Stimulated activated naive CD4-positive, alpha-beta T cell (primary cell): ENCODE measurements around the gene ABHD16A.

Experiments used
- DNase-seq, 6 experiments: peaks; one replicate each; lab custom pipeline; 2025; lab: John Stamatoyannopoulos, UW

Gene ABHD16A

DNA sequence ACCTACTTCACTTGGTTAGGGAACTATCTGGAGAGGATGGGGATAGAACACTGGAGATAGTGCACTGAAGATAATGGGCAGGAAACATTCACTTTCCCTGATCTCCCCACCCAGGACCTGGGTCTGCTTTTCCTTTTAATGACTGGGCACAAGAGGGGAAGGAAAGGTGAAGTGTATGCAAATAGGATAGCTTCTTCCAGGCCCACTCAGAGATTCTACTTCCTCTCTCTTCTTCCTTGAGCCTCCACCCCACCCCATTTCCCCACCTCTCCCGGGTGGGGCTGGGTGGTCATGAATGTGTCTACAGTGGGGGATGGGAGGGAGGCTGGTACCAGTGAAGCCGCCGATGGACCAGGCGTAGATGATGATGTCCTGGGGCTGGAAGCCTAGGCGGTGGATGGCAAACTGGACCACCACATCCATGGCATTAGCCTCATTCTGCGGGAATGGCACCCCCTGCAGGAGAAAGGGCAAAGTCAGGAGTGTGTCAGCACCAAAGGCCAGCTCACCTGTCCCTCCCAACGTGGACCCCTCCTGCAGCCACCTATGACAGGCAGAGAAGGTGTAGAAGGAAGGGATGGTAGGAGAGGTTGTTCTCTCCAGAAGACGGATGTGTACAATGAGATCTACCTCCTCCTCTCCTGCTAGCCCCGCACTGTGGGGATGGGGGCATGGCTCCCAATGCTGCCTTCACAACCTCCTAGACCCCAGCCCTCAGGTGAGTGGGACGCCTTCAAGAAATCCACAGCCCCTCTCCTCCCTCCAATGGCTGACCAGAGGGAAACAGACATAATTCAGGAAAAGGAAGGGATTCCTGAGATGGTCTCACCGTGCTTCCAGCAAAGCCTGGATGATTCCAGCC lies 13.6 kb downstream of the ABHD16A start:
- peak in 1 of 6 experiments; percentile 4 for DNase-seq

DNA sequence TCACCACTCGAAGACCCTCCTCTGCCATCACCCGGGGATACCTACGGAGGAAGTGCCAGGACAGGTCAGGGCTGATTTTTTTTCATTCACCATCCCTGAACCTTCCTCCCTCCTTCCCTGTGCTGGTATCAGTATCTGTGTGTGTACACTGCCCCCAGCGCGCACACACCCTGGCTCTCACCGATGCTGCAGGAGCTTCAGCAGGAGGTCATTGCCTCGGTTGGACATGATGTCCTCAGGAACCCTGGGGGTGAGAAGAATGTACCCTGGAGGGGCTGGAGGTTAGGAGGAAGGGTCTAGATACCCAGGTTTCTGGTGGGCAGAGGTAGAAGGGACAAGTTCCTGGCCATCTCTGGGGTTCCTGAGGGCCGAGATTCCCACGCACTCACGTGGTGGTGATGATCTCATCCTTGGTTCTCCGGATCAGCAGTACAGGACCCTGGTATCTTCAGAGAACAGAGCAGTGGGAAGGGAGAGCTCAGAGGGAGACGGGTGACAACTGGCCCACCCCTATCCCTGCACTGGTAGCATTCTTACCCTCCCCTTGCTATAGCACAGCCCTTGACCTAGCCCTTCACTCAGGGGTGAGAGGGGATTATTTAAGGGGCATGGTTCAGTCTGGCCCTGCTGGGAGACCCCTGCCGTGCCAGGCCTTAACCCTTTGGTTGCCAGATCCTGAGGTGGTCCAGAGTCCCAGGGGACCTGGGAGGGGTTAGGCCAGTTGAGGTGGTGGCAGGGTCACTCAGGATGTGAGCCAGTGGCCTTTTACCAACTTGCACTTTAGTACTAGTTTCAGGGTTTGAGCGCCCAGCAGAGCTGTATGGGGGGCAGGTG lies 15.0 kb downstream of the ABHD16A start:
- no peak for DNase-seq

DNA sequence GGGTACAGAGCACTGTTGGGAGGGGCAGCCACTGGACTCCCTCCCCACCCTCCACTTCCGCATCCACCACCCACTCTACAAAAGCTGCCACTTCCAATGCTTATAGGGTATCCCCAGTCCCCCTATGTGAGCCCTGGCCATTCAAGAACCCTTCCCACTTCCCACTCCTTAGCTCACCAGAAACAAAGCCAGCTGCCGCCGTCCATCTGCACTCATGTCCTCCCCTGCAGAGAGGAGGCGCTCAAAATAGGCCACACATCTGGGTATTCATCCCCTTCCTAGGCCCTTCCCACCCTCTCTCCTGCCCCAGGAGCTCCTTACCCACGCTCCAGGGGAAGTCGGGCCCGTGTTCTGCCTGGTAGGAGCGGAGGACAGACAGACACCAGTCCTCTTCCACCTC lies 15.8 kb downstream of the ABHD16A start:
- no peak for DNase-seq

DNA sequence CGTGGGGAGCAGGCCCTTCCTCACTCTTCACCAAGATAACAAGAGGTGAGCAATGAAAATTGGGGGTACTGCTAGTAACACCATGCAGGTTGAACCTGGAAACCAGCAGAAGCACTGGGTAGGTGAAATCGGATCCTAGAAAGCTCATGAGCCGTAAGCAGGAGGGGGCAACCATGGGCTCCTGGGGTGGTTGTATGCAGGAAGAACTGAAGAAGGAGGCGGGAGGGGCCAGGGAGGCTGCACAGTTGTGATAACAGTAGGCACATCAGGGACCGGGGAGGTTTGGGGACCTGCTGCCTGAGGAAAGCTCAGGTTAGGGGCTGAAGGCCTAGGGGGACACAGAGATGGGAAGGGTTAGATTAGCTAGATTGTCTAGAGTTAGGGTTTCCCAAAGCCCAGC lies 16.6 kb downstream of the ABHD16A start:
- no peak for DNase-seq

DNA sequence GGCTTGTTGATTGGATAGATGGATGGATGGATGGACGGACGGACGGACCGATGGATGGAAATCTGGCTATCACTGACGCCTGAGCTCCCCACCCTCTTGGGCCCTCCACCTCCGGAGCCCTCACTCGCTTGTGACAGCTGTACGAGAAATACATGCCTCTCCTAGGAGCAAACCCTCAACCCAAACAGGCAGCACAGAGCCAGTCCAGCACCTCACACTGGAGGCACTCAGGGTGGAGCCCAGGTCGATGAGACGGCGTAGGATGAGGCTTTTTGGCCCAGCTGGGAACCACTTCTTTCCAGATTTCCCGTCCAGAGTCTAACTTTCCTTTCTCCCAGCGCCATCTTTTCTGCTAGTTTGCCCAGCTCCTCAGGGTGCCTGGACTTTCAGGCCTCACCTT lies 19.5 kb downstream of the ABHD16A start:
- no peak for DNase-seq

DNA sequence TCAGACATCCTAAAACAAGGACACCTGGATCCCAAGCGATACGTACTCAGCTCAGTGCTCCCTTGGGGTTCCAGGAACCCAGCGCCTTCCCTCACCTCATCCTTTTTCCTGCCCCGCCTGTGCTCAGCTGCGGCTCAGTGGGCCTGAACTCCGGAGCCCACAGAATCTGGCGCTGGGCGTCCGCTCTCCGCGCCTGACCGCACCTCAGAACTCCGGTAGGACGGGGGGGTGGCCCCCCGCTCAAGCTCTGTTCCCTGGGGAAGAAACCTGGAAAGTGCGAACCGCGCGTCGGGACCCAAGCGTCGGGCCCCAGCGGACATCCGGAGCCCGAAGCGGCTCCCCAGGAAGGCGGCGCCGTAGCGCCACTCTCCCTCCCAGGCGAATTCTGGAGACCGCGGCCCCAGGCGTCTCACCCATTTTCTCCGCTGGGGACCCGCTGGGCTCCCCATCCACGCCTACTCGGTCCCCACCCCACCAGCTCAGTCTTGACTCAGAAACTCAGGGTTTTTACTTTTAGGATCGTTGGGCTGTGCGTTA lies 21.9 kb downstream of the ABHD16A start:
- DNase-seq = peak in 5 of 6 experiments; percentile 14 to 44 (median 26)

DNA sequence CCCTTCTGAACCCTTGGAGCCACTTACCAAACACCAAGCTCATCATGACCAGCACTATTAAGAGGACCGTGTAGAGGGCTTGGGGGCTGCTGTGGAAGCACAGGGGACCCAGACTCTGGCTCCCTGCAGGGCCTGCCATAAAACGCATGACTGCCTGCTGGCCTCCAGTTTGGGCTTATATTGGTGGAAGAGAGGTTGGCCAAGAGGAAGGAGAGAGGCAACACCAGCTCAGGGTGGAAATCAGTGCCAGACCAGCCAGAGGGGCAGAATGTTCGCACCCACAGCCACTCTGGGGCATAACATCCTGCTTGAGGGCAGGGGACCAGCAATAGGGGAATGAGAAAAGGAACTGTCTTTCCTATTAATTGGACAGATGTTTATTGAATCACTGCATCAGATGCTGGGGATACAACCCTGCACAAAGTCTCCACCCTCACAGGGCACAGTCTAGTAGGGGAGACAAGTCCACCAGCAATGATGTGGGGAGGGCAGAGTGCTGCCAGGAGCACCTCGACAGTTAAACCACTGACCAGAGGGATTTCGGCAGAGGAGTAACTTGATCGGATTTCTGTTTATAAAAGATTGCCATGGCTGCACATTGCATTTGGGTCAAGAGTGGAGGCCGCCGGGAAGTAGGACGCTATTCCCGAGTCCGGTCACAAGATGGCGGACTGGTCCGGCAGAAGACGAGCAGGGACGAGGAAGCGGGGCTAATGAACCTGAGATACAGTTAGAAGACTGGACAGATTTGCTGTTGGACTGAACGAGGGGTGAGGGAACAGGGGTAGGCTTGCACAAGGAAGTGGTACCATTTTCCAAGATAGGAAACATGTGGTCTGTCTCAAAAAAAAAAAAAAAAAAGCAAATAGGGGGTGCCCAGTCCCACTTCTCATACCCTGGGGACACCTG lies 22.6 kb downstream of the ABHD16A start, which contains the start of gene LY6G5C:
Gene LY6G5C (minus strand): TSS at position 842 of the 909 bp plus-strand sequence. CDS start 694 bp downstream, at position 148.
- peak in 5 of 6 experiments; percentile 15 to 53 (median 44) for DNase-seq

DNA sequence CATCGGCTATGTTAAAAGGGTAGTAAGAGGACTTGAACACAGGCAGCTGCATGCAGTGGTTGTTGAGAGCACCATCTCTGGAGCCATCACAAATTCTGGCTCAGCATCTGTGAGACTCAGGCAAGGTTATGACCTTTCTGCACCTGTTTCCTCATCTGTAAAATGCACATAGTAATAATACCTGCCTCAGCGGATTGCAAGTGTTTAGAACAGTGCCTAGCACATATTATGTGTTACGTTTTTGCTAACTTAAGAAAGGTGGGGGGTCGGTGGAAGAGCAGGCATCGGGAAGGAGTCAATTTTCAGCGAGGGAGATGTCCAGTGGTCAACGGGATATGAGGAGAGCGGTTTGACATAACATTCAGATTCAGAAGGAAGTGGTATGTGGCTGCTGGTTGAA lies 25.2 kb downstream of the ABHD16A start:
- no peak for DNase-seq

DNA sequence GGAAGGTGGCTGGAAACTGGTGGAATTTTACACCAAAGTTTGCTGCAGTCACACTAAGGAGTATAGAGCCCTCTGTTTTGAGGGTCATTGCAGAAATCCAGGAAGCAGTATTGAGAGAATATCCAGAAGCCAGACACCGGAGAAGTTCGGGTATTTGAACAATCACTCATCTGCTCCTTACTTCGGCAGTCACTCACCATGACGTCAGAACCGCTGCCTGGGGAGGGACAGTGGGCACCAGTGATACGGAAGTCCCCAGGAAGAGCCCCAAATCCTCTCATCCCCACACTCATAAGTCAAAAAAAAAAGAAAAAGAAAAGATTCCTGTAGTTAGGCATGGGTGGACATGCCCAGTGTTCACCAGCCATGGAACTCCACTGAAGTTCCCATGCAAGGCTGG lies 26.2 kb downstream of the ABHD16A start:
- DNase-seq = no peak

DNA sequence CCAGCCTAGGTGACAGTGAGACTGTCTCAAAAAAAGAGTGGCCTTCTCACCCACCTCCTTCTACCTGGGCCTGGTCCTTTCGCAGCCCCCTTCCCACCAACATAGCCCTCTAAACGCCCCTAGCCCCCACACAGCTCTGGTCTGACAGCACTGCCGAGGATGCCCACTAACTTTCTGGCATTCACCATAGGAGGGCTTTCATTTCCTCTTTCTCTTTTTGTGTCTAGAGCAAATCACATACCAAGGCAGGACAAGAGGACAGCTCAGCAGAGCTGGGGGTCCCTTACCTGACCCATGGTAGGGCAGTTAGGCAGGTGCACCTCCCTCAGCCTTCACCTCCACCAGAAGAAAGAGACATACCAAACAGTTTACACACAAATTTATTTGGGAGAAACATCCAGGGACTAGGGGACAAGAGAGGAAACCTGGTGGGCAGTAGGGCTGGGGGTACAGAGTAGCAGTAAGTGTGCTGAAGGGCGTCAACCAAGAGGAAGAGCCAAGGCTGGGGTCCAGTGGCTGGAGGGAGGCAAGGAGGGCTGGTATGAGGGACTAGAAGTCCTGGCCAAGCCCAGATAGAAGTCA lies 26.7 kb downstream of the ABHD16A start:
- DNase-seq = no peak

DNA sequence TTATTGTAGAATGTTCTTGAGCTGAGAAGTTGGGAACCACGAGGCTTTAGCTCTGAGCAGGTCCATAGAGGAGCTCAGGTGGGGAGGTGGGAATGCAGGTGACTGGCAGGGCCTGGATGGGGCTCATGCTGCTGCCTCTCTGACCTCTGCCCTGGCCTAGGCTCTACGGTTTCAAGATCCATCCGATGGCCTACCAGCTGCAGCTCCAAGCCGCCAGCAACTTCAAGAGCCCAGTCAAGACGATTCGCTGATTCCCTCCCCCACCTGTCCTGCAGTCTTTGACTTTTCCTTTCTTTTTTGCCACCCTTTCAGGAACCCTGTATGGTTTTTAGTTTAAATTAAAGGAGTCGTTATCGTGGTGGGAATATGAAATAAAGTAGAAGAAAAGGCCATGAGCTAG lies 33.4 kb downstream of the ABHD16A start, which contains the start of gene LY6G5B:
Gene LY6G5B (plus strand): TSS at position 301 of the 400 bp plus-strand sequence. CDS start 975 bp downstream, outside the sequence.
- no peak for DNase-seq

DNA sequence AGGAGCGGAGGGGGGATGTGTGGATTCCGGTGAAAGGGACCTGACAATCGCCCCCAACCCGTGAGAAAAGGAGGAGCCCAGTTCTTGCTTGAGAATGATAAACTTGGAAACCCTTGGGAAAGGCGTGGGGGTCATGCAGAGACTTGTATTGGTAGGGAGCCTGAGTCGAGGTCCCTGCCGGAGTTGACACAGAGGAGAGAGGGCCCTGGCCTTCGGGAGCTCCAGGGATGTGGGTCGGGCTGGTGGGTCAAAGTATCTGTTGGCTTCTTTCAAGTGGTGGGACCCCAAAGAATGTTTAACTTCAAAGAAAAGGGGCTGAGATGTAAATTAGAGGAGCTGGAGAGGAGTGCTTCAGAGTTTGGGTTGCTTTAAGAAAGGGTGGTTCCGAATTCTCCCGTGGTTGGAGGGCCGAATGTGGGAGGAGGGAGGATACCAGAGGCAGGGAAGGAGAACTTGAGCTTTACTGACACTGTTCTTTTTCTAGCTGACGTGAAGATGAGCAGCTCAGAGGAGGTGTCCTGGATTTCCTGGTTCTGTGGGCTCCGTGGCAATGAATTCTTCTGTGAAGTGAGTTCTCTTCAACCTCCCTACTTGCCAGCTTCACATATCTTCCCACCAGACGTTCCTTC lies 36.7 kb downstream of the ABHD16A start:
- no peak for DNase-seq

DNA sequence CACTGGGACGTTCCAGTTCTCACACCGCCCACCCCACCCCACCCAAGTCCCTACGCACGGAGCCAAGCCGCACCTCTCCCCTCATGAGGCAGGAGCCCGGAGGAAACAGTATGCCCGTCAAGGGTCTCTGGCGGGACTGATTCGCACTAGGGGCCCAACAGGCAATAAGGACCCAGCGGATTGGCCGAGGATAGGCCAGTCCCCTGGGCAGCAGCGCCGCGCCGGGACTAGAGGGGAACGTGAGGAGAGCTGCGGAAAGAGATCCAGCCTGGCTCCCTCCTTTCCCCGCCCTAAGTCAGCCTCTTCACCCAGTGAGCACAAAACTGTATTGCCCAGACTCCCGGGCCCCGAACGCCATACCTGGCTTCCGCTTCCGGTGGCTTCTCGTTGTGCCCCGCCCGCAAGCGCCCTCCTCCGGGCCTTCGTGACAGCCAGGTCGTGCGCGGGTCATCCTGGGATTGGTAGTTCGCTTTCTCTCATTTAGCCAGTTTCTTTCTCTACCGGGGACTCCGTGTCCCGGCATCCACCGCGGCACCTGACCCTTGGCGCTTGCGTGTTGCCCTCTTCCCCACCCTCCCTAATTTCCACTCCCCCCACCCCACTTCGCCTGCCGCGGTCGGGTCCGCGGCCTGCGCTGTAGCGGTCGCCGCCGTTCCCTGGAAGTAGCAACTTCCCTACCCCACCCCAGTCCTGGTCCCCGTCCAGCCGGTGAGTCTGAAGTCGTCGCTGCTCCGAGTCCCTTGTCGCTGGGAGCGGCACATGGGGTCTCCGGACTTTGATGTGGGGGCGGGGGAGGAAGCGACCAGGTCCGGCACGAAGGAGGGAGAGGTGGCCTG lies 37.4 kb downstream of the ABHD16A start, which contains the start of gene CSNK2B:
Gene CSNK2B (plus strand): TSS at position 580 of the 836 bp plus-strand sequence. CDS start 752 bp downstream, outside the sequence.
- peak; percentile 92 to 98 (median 97) for DNase-seq

DNA sequence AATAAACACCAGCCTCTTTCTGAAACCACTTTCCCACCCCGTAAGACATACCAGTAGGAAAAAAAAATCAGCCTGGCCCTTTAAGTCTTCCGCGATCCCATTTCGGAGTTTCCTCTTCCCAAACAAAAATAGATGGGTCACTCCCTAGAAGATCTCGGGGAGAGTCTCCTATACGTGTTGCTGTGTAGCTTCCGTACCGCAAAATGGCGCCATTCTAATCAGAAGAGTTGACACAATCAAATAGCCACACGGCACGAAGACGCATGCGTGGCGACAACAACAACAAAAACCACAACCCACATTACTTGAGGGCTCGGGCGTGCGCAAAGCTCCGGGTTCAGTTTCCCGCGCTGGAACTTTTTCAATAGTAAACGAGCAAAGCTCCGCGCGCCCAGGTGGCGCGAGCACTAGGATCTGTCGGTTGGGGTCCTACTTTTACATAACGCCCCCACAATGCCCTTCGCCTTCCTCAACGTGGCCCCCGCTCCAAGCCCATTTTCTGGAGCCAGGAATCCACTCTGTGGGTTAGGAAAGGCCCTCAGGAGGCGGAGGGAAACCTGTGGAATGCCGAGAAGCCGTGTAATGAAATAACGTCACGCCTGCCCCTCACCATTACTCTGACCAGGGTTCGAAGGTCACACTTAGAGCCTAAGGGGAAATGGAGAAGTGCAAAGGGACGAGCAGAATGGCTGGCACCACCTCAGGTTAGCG lies 38.2 kb downstream of the ABHD16A start, which contains the start of gene GPANK1:
Gene GPANK1 (minus strand): TSS at position 208 of the 711 bp plus-strand sequence. CDS start 519 bp downstream, outside the sequence.
- peak; percentile 81 to 92 (median 86) for DNase-seq

DNA sequence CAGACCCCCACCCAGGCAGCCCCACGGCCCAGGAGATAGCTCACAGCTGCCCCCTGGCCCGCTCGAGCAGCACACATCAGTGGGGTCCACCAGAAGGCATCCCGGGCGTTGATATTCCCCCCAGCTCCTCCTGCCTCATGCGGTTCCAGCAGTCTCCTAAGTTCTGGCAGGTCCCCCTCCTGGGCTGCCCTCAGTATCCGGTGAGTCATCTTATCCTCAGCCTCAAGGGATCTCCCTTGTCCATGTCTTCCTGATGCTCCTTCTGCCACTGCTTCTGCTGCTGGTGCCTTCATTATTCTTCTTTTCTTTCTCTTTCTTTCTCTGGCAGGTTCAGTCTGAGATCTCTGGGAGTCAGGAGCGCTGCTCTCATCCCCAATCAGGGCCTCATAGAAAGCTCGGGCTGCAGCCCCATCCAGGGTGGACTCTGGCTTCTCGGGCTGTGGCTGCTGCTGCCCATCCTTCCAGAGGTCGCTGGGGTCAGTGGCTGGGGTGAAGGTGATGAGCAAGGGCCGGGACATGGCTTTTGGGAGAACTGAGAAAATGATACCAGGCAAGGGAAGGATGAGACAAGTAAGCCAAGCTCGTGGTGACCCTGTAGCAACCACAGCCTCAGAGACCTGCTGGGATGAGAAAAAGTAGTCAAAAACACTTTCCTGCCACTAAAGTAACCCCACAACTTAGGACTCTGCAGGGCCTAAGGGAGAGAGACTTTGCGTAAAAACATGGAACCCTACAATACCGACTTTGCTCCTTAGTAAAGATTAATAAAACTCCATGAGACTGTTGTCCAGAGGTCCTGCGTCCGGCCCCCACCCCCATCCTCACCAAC lies 38.9 kb downstream of the ABHD16A start:
- no peak for DNase-seq

DNA sequence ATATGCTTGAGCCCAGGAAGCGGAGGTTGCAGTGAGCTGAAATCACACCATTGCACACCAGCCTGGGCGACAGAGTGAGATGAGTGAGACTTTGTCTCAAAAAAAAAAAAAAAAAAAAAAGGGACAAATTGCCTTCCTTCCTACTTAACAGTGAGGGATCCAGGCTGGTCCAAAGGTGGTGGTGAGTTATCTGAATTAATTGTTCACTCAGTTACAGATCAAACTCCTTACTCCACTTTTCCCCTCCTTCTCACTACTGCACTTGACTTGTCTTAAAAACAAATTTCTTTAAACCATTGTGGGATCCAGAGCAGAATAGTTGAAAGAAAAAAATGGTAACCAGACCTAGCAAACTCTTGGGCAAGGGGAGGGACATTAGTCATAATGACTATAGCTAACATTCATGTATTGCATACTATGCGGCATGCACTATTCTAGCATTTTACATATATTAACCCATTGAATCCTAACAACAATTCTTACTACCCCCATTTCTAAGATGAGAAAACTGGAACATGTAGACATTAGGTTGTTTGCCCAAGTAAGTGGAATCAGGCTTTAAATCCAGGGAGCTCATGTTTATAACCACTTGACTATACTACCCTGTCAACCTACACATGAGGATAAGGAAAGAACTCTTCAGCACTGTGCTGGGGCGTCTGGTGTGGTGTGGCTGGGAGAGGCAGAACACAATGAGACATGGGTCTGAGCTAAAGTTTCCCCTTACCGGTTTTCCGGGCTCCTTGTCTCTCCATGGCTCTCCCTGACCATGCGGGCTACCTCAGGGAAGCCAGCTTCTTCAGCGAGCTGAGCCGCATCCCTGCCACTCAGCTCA lies 39.8 kb downstream of the ABHD16A start:
- no peak for DNase-seq
